WTC11 (cell line): ENCODE results near the gene NTN4.

Source experiments
- ATF3 ChIP-seq: sonication (generic); formaldehyde crosslinking; conservative IDR thresholded peaks from 2 replicates; pipeline ENCODE4 v1.8.1; 2022; ENCODE audit warnings: mild to moderate bottlenecking, missing genetic modification reagents
- CTCF ChIP-seq: fragments of 200-600 bp; IDR thresholded peaks from 2 replicates; pipeline ENCODE4 v1.8.0; 2022; ENCODE audit warnings: antibody characterized with exemption
- E2F4 ChIP-seq: sonication (generic); formaldehyde crosslinking; IDR thresholded peaks from 2 replicates; pipeline ENCODE4 v1.8.1; 2022; ENCODE audit warnings: low read depth, mild to moderate bottlenecking, moderate library complexity, missing genetic modification reagents, borderline replicate concordance
- ETV6 ChIP-seq: sonication (generic); formaldehyde crosslinking; IDR thresholded peaks from 2 replicates; pipeline ENCODE4 v1.8.1; 2022; ENCODE audit warnings: mild to moderate bottlenecking, missing genetic modification reagents
- IRF2 ChIP-seq: sonication (generic); formaldehyde crosslinking; IDR thresholded peaks from 2 replicates; pipeline ENCODE4 v1.8.0; 2022; ENCODE audit warnings: low read depth, missing genetic modification reagents, borderline replicate concordance
- MAX ChIP-seq: sonication (generic); formaldehyde crosslinking; IDR thresholded peaks from 2 replicates; pipeline ENCODE4 v1.8.0; 2022; ENCODE audit warnings: mild to moderate bottlenecking, missing genetic modification reagents
- NR3C1 ChIP-seq: sonication (generic); formaldehyde crosslinking; conservative IDR thresholded peaks from 2 replicates; pipeline ENCODE4 v1.8.1; 2023; ENCODE audit warnings: low read depth, mild to moderate bottlenecking, missing genetic modification reagents
- SP1 ChIP-seq: sonication (generic); formaldehyde crosslinking; conservative IDR thresholded peaks from 2 replicates; pipeline ENCODE4 v1.8.1; 2022; ENCODE audit warnings: missing genetic modification reagents
- USF1 ChIP-seq: sonication (generic); formaldehyde crosslinking; IDR thresholded peaks from 2 replicates; pipeline ENCODE4 v1.8.0; 2022; ENCODE audit warnings: mild to moderate bottlenecking, missing genetic modification reagents
- ZBTB21 ChIP-seq: sonication (generic); formaldehyde crosslinking; IDR thresholded peaks from 2 replicates; pipeline ENCODE4 v1.8.1; 2023; ENCODE audit warnings: mild to moderate bottlenecking, missing genetic modification reagents, borderline replicate concordance
- ZBTB43 ChIP-seq: sonication (generic); formaldehyde crosslinking; IDR thresholded peaks from 2 replicates; pipeline ENCODE4 v1.8.1; 2023; ENCODE audit warnings: mild to moderate bottlenecking, missing genetic modification reagents
- ZNF416 ChIP-seq: fragments of 250-450 bp; sonication (Bioruptor Pico); IDR thresholded peaks from 2 replicates; pipeline ENCODE4 v1.9.0; 2021; ENCODE audit warnings: mild to moderate bottlenecking, inconsistent platforms

GRCh38 chr12:95756362-95756761, 34.2 kb downstream of the NTN4 start:
- TF ChIP-seq CTCF = no peak
- no peak for TF ChIP-seq ZBTB21
- no peak for TF ChIP-seq ATF3
- TF ChIP-seq SP1 = no peak
- TF ChIP-seq NR3C1 (CRISPR knock-in tag) = no peak
- no peak for TF ChIP-seq ZBTB43
- TF ChIP-seq ETV6 = no peak
- no peak for TF ChIP-seq E2F4
- TF ChIP-seq USF1 = no peak
- TF ChIP-seq MAX = no peak
- TF ChIP-seq ZNF416 (CRISPR knock-in tag) = no peak
- no peak for TF ChIP-seq IRF2 (CRISPR knock-in tag)
